ENCODE results near the gene NPPB.
A peak's percentile ranks its signal among the peaks of the same experiment; 100 is the strongest.
"Not testable (repeated sequence)": the region's sequence is repeated elsewhere in the genome, so short reads cannot be mapped to it uniquely, and the experiment has no call there.

The NPPB gene

DNA sequence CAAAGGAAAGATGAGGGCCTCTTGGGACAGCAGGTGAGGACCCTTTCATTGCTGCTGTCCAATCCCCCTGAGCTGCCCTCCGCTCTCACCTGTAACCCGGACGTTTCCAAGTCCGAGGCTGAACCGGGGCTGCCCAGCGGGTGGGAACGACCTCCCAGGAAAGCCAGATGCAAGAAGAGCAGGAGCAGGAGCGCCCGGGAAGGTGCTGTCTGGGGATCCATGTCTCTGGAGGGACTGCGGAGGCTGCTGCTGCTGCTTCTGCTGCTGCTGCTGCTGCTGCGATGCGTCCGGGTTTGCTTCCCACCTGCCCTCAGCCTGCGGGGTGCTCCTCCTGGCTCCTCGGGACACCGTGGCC is at the start of gene NPPB:
NPPB (minus strand) TSS at position 333 of the 355 bp plus-strand sequence; CDS start at position 221, 112 bp downstream.
- DNase-seq = no peak

DNA sequence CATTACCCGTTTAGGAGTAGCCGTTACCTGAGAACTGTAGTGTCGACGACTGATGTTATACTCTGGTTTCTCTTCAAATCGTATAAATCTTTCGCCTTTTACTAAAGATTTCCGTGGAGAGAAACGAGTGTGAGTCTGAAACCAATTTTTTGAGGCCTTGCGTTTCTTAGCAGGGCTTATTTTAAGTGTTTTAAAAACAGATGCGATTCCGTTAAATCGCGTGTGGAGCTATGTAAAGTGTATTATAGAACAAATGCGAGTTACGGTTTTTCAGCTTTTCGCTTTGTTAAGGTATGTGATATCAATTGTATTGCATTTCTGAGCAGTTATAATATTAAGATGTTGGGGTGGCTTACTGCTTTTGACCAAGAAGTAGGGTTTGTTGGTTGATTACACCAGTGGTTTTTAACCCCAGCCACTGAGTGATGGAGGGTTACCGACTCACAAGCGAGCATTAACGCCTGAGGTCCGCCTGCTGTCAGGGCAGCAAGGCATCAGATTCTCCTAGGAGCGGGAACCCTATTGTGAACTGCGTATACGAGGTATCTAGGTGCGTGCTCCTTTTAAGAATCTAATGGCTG is 49.4 kb upstream of the NPPB start:
- peak; percentile 99 for DNase-seq

DNA sequence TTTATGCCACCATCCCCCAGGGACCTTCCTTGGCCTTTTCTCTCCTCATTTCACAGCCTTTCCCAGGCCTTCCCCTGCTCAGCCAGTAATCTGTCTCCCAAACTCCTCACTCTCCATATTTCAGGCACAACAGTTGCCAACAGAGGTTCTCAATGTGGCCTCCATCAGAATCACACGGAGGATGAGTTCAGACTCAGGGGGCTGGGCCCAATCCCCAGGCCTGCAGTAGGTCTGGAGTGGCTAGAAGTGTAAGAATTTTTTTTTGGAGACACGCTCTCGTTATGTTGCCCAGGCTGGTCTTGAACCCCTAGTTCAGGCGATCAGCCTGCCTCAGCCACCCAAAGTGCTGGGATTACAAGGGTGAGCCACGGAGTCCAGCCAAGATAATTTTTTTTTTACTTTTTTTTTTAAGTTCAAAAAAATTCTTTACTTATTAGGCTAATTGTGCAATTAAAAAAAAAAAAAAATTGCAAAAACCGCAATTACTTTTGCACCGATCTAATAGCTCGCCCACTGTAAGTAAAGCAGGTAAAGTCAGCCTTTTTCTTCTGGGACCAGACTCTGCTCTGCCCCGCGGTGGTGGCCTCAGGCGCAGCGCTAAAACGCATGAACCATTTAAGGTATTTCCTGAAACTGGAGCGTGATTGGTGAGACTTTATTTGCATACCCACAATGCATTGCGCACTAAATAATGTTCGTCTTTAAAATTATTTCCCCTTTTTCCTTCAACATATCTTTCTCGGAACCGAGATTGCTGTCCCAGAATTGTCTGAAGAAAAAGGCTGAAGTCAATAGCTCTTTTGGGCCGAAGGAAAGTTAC is 48.7 kb upstream of the NPPB start:
- peak; percentile 96 for DNase-seq

DNA sequence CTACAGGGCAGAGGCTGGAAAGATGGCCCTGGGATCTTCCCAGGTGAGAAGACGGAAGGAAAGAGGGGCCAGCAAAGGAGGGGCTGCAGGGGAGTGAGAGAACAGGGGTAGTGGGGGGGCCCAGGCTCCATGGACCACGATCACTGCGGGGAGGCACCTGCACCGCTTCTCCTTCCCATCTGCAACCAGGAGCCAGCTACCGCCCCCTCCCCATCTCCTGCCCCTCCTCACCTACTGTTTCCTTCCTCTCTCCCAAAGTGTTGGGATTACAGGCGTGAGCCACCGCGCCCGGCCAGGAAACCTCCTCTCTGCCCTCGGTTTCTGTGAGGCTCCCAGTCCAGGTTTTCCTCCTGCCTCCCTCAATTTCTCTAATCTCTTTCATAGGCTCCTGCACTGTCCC is 48.1 kb upstream of the NPPB start:
- no peak for DNase-seq

DNA sequence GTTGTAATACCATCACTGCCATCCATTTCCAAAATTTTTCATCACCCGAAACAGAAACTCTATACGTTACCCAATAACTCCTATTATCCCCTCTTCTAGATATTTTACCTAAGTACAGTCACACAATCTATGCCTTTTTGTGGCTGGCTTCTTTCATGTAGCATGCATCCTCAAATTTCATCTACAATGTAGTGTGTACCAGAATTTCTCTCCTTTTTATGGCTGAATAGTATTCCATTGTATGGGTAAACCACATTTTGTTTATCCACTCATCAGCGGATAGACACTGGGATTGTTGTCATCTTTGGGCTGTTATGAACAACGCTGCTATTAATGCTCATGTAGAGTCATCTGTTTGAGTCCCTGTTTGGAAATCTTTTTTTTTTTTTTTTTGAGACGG is 46.2 kb upstream of the NPPB start:
- DNase-seq = no peak

DNA sequence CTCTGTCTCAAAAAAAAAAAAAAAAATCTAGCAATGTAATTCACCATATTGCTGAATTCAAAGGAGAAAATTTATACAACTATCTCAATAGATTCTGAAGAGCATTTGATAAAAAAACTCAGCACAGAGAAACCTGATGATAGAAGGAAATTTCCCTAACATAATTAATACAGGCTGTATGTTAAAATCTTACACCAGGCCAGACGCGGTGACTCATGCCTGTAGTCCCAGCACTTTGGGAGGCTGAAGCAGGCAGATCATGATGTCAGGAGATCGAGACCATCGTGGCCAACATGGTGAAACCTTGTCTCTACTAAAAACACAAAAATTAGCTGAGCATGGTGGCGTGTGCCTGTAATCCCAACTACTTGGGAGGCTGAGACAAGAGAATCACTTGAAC is 45.4 kb upstream of the NPPB start:
- not testable (repeated sequence) for DNase-seq

DNA sequence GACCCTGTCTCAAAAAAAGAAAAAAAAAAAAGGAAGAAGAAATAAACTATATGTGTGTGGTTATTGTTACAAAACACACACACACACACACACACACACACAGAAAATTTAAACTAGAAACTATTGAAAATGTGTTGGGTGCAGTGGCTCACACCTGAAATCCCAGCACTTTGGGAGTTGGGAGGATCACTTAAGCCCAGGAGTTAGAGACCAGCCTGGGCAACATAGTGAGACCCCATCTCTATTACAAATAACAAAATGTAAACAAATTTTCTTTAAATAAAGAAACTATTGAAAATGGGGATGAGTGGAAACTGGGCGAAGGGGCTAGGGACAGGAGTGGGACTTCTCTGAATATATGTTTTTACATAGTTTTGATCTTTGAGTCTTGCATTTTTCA is 44.5 kb upstream of the NPPB start:
- no peak for DNase-seq

DNA sequence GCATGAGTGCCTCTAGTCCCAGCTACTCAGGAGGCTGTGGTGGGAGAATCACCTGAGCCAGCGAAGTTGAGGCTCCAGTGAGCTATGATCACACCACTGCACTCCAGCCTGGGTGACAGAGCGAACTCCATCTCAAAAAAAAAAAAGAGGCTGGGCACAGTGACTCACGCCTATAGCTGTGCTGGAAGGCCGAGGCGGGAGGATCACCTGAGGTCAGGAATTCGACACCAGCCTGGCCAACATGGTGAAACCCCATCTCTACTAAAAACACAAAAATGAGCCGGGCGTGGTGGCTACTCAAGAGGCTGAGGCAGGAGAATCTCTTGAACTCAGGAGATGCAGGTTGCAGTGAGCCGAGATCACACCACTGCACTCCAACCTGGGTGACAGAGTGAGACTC is 42.7 kb upstream of the NPPB start:
- not testable (repeated sequence) for DNase-seq

DNA sequence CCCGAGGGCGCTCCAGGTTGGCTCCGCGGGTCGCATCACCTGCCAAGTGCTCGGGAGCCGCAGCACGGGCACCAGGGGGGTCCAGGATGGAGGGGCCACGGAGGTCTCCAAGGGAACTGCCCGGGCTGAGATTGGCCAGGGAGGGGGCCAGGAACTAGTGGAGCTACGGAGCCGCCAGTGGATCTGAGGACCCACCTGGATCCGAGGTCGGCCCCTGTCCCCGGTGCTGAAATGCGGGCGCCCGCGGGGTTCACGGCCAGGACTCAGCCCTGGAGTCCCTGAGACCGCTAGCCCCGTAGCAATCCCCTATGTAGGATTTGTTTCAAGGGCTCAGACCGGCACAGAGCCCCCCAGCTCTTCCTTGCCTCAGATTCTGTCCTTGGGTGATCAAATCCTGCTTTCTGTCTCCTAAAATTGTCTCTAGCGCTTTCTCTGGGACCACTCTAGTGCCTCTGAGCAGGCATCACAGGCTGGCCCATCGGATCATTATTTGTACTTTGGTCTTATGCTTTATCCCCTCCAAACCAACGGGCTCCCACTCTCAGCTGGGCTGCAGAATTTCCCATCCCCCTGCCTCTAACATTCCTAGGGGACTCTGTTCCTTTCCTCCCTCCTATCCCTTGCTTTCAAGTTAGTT is 40.2 kb upstream of the NPPB start:
- no peak for DNase-seq

DNA sequence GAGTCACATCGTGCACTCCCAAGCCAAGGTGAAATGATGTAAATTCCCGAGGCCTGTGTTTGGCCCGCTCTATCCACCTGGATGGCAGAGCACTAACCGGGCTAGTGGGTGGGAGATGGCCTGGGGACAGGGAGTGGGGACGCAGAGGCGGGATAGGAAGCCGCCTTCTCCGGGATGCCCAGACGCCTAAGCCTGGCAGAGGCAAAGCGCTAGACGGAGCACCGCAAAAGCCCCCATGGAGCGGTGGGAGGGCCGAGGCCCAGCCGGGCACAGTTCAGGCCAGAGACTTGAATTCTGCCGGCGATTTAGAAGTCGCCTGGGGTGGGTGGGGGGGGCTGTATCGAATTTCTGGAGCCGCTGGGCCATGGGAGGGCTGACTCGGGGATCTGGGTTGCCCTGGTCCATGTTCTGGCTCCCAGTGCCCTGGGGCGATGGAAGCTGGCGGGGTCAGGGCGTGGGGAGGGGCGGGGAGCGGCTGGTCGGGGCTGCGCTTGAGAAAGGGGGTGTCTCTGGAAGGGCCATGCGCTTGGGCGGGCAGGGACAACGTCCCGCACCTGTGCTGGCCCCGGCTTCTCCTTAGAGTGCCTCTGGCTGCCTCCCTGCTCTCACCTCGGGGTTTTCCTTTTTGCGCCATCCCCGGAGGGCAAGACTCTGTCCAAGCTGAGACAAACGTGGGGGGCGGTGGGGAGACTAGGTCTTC is 39.5 kb upstream of the NPPB start:
- no peak for DNase-seq

DNA sequence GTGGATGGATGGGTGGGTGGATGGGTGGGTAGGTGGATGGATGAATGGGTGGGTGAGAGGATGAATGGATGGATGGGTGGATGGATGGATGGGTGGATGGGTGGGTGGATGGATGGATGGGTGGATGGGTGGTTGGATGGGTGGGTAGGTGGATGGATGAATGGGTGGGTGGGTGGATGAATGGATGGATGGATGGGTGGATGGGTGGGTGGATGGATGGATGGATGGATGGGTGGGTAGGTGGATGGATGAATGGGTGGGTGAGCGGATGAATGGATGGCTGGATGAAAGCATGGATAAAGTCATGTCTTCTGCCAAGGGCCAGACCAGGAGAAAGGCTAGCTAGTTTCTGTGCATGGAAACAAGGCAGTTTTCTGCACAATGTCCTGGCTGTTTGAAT is 35.8 kb upstream of the NPPB start:
- not testable (repeated sequence) for DNase-seq

DNA sequence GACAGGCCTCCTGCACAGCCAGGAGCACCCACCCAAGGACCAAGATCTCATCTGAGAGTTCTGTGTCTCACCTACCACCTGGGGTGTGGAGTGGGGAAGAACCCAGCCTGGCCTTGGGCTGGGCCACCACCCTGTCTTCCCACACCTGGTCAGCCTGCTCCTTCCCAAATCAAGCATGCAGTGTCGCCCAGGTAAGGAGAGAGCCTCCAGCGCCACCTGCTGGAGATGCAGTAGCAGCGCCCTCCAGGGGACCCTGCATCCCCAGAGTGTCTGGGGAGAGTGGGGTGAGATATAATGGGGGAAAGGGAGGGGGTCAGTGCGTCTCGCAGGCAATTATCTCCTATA is 35.1 kb upstream of the NPPB start:
- peak; percentile 43 for DNase-seq

DNA sequence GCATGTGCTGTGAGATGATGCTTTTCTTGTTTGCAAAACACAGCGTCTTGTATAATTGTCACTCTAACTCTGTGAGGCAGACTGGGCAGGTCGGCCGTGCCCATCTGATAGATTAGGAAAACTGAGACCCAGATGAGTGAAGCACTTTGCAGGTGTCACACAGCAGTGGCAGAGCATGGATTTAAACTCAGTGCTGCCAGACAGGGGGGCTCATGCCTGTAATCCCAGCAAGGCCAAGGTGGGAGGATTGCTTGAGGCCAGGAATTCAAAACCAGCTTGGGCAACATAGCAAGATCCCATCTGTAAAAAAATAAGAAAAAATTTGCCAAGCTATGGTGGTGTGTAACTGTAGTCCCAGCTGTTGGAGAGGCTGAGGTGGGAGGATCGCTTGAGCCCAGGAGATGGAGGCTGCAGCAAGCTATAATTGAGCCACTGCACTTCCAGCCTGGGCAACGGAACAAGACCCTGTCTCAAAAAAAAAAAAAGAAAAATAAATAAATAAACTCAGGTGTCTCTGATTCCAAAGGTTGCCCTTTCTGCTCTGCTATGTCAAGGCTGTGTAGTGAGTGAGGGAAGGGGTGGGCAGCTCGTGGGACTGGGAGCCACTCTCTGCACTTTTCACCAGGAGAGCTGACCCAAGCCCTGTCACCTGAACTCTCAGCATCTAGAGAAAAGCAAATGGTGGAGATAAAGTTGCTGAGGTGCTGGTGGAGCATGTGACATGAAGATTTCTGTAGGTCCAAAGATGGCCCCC is 32.9 kb upstream of the NPPB start:
- no peak for DNase-seq

DNA sequence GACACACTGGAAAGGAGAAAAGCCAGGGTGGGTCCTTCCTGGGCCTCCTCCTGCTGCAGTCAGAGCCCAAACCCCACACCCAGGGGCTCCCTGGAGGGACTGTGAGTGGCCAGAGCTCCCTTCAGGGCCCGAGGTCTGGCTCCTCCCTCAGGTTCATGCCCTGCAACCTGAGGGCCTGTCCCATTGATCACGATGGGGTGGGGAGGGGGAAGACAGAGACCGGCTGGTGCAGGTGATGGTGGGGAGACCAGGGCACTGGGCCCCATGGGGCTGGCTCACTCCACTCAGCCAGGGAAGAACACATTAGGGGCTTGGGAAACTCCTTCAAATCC is 30.1 kb upstream of the NPPB start:
- no peak for DNase-seq

DNA sequence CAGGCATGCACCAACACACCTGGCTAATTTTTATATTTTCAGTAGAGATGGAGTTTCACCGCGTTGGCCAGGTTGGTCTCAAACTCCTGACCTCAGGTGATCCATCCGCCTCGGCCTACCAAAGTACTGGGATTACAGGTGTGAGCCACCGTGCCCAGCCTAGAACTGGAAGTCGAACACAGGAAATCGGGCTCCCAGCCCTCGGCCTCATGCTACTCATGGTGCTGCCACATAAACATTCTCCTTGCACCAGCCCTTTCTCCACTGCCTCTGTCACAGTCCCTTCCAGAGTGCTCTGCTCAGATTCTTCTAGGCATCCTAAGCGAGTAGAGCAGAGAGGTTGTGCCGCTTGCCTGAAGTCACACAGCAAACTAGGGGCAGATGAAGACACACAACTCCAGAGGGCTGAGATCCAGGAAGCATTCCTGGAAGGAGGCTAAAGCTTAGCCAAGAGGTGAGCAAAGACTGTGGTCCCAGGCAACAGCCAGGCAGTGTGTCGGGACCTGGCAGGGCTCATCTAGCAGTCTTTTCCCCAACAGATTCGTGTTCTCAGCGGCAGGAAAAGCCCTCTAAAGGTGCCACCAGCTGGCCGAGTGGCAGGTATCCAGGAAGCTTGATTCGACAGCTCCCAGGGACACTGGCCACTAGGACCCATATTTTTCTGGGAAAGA is 29.6 kb upstream of the NPPB start:
- no peak for DNase-seq

DNA sequence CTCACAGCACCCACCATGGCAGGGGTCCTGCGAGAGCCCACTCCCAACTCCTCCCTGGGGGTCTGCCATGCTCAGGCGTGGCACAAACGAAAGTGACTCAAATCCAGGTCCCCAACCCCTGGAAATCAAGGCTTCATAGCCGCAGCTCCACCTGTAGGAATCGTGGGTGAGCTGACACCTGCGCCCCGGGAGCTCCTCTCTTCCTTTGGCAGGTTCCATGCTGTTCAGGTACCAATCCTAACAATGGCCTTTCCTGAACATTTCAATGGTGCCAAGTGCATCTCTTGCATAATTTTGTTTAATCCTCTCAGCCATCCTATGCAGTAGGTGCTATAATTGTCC is 28.9 kb upstream of the NPPB start:
- no peak for DNase-seq

DNA sequence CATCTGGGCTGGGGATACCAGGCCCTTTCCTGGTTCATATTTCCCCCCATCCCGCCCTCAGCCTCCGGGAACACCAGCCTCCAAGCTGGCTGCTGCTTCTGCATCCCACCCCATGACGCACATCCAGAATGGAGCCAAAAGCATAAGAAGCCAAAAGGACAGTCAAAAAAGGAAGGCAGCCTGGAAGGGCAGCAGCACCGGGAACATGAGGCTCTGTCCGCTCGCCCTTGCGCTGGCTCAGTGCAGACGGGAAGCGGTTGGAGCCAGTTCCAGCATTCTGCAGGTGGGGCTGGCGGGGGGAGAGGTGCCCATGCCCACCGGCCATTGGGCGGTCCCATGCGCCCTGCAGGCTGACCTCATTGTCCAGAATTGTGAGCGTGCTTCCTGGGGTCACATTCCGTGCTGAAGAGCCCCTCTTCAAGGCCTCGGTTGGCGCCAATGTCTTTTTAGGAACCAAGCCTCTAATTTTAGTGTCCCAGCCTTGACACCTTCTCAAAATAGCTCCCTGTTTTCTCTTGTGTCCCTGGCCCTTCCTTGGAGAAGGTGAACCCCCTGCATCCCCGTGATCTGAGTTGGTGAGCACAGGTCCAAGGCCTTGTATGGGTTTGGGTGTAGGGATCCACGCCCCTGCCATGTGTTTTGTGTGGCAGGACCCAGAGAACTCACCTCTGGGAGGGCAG is 28.4 kb upstream of the NPPB start:
- peak; percentile 44 for DNase-seq

DNA sequence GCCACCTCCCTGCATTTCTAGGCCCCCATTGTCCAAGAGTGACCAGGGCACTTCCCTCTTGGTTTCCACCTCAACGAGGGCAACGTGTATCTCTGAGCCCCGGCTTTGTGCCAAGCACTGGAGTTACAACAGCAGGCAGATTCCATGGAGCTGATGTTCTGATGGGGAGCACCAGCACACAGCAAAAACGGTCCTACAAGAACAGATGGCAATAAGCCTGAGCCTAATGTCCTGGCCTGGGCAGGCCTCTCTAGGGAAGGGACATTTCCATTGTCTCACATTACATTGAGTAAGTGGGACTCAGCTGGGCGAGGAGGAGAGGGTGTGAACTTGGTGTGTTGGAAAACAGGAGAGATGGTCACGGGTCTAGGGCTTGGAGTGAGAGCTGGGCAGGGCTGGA is 27.2 kb upstream of the NPPB start:
- DNase-seq = peak; percentile 85

DNA sequence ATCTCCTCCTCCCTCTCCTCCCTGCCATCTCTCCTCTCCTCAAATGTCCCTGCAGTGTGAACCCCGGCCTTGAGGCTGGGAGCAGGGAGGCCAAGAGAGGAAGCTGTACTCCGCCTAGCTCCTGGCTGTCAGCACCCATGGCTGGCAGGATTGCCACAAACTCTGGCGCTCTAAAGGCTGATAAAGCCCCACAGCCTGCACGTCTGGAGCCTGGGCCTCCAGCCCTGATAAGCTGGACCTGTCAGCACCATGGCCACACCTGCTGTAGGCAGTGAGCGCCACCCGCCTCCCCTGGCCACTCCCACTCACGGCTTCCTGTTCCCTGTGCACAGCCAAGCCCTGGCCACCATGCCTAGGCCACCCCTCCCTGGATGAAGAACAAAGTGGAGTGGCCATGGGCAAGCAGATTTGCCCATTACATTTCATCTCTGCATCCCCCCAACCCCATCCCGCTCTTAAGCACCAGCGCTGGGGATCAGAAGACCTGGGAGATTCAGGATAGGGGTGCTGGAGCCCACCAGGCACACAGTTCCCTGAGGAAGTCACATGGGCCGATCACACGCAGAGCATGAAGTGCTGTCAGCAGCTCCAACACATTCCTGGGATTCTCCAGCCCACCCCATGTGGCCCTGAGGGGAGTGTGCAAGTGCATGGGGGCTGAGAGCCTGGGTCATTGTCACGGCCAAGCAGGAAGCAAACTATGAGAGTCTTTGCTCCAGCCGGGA is 24.2 kb upstream of the NPPB start:
- no peak for DNase-seq

DNA sequence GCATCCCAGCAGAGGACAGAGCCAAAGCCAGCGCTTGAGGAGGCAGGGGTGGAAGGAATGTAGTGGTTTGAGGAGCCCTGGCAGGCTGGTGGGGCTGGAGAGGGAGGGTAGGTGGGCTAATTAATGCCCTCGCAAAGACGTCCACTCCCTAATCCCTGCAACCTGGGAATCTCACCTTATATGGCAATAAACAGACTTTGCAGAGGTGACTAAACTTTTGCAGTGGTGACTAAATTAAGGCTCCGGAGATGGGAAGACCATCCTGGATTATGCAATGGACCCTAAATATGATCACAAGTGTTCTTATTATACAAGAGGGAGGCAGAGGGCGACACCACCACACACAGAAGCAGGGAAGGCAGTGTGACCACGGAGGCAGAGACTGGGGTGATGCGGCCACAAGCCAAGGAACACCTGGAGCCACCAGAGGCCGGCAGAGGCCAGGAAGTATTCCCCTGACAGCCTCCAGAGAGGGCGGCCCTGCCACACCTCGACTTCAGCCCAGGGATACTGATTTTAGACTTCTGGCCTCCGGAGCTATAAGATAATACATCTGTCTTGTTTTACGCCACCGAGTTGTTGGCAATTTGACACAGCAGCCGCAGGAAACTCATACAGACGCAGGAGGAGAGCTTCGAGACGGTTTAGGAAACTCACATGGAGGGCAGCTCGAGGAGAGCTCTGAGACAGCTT is 23.1 kb upstream of the NPPB start:
- DNase-seq = no peak
